IPS DF 19.7 (cell line): ENCODE results near the gene L3MBTL1.
"Not testable (repeated sequence)": the region's sequence is repeated elsewhere in the genome, so short reads cannot be mapped to it uniquely, and the experiment has no call there.

Source experiments
- DNase-seq: peaks from one replicate; pipeline ENCODE4 v3.0.0-alpha.2; 2013; ENCODE audit warnings: low read depth, low spot score

Gene L3MBTL1

DNA sequence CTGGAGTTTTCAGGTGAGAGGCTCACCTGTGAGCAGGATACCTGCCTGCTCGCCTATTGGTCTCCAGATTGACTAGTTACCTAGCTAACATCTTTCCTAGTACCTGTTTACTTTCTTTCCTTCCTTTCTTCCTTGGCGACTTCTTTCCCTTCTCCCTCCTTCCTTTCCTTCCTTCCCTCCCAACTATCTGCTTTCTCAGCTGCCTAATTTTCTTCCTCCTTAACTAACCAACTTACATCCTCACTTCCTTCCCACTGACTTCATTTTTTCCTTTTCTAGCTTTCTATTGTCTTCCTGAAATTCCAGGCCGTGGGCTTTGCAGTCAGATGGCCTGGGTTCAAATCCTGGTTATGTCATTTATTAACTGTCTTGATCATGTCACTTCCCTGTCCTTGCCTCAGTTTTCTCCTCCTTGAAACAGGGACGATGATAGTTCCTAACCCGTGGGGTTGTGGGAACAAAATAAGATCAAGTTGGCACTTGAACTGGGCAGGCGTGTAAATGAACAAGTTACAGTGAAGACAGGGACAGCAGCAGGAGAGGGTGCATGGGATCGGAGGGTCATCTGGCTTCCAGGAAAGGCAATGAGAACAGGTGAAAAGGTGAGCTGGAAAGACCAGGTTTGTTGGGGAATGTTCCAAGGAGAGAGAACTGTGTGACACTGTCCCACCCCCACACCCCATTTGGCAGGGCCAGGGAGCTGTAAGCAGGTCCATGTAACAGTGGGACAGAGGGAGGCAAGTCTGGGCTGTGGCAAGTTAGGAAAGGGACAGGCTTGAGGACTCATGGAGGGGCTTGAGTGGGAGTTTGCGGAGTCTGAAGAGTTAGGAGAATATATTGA is 51.9 kb downstream of the L3MBTL1 start:
- DNase-seq, result no peak

DNA sequence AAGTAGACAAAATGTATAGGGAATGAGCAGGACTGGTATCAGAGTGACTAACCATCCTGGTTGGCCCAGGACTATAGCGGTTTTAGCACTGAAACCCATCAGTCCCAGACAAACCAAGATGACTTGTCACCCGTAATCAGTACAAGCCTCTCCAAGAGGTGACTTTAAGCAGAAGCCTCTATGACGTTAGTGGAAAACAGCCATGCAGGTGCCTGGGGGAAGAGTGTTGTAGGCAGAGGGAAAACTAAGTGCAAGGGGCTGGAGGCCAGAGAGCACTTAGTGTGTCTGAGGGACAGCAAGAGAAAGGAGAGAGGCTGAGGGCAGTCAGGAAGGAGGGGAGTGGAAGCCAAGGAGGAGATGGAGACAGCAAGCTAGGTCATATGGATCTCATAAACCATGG is 53.5 kb downstream of the L3MBTL1 start:
- no peak for DNase-seq

DNA sequence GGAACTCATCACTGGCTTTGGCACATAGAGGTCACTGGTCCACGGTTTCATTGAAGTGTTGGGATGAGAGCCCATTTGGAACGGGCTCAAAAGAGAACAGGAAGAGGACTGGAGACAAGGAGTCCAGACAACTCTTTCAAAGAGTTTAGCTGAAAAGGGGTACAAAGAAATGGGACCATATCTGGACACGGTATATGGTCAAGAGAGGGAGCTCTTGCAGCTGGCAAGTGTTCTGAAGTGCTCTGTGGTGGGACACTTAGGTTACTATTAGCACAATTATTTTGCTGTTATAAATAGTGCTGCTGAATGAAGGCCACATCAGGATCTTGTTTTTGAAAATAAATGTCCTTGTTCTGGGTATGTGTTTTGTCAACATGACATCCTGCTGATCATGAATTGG is 55.9 kb downstream of the L3MBTL1 start:
- no peak for DNase-seq

DNA sequence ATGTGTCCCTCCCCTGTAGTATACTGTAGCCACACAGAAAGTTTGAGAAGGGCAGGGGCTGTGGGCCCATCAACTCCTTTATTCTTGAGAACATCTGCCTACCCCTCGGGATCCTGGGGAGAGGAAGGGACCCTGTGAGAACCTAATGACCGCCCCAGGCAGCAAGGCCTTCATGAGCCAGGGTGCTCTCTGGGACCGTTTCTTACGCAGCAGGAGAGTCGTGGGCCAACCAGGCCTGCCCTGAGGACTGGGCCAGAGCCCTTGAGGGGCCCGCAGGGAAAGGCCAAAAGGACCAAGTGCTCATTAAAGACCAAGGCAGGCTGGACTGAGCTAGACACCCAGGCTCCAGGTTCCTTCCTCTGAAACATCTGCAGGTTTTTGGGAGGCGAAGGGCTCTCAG is 56.5 kb downstream of the L3MBTL1 start:
- DNase-seq, result no peak

DNA sequence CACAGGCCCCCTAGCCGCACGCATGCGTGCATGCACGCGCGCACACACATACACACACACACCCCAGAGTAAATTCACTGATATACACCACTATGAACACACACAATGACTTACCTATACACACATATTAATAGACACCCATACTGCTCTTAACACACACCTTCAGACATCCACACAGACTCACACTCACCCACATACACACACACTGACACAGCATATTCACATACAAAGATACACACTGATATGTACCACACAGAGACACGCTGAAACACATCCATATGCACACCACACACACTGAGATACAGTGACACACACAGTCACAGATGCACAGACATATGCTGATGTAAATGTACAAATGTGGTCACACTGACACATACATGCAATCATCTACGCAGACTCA is 57.0 kb downstream of the L3MBTL1 start:
- DNase-seq, result no peak

DNA sequence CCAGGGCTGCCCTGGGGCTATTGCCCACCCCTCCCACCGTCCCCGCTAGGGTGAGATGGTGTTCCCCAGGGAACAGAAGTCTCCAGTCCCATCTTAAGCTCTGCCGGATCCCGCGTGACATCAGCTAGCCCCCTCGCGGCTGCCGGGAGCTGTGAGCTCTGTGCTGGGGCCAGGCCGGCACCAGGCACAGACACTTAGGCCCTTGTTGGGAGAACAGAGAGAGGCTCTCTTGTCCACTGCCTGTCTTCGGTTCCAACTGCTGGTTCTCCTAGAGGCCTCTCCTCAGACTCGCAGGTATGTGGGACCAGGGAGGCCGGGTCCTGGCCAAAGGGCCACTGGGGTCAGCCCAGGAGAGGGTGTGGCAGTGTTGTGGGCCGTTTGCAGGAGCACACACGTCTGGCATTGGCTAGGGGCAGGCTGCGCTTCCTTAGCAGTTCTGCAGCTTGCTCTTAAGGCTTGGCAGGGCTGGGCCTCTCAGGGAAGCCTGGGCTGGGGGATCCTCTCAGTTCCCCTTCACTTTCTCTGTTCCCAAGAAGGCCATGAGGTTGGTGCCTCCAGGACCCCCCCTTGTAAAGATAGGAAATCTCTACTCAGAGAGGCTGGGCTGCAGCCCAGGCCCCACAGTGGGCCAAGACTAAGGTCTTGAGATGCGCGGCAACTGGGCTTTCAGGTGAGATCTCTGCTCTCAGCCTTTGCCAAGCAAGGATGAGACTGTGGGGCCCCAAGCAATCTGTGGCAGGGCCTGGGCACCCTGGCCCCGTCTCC is 57.7 kb downstream of the L3MBTL1 start:
- DNase-seq, result no peak

DNA sequence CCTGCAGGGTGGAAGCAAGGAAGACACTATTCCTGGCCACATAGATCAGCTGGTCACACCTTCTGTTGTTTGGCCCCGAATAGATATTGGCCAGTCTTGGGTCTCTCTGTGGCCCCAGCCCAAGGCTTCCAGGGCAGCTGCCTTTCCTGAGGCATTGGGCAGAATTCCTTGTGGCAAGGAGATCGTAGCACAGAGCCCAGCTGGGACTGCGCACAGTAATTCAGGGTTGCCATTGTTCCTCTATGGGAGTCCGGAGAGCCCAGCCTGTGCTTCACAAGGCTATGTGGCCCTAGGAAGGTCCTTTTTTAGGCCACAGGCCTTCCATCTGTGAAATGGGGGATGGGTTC is 58.2 kb downstream of the L3MBTL1 start:
- no peak for DNase-seq

DNA sequence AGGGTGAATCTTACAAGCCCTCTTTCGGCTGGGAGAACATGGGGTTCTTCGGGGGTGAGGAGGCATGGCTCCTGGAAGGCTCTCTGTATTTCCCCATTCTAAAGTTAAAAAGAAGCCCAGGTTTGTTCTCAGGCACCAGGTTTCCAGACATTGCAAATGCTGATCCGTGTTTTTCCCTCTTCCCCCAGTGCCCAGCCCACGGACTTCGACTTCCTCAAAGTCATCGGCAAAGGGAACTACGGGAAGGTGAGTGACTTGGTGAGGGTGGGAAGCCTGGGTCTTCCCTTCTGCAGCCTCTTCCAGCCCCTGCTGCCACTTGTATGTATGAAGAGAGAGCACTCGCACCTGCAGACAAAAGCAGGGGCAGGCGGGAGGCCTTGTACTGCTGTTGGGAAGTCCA is 60.0 kb downstream of the L3MBTL1 start:
- DNase-seq, result no peak

DNA sequence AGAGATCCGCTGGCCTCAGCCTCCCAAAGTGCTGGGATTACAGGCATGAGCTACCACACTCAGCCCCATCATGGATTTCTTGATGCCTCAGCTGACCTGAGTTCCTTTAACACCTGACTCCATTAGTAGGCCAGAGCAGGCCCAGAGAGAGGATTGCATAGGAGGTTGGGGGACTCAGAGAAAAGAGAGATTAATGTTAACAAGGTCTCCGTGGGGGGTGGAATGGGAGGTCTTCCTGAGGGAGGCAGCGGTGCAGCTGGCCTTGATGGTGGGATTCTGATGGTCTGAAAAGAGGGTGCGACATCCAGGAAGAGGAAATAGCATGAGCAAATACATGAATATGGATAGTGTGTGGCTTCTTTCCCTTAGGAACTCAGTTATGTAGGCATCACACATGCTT is 61.2 kb downstream of the L3MBTL1 start:
- no peak for DNase-seq

DNA sequence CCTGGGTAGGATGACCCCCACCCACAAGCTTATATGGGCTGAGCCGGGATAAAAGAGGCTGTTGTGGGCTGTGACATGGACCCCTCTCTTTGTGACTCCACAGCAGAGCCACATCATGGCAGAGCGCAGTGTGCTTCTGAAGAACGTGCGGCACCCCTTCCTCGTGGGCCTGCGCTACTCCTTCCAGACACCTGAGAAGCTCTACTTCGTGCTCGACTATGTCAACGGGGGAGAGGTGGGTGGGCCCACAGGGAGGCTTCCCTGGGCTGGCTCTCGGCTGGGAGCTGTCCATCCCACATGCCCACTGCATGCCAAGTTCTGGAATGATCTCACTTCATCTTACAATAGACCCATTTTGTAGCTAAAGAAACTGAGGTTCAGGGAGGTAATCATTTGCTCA is 61.8 kb downstream of the L3MBTL1 start:
- DNase-seq, result no peak

DNA sequence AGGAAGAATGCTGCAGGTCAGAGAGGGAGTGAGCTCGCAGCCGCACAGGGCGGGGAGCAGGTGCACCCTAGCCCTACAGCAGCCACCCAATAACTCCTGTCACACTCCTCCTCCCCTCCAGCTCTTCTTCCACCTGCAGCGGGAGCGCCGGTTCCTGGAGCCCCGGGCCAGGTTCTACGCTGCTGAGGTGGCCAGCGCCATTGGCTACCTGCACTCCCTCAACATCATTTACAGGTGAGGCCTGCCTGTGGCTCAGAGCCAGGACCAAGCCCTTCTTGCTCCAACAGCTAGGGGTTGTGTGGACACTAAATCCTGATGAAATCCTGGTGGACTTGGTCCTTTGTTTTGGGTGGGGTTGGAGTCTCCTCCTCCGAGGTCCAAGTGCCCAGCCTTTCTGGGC is 63.0 kb downstream of the L3MBTL1 start:
- DNase-seq, result no peak

DNA sequence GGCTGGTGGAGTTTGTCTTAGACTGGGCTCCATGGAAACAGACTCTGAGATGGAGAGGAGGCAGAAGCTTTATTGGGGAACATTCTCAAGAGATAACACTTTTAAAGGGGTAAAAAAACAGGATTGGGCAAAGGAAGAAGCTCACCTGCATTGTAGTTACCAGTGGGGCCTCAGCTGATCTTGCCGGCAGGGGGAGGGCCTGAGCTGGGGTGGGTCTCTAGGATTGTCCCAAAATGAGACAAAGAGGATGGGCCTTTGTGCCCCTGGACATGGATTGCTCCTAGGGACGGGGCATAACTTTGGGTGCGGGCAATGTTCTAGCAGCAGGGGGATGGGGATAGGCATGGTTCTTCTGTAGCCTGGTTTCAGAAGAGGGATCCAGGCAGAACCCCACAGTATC is 63.8 kb downstream of the L3MBTL1 start:
- DNase-seq, result no peak

DNA sequence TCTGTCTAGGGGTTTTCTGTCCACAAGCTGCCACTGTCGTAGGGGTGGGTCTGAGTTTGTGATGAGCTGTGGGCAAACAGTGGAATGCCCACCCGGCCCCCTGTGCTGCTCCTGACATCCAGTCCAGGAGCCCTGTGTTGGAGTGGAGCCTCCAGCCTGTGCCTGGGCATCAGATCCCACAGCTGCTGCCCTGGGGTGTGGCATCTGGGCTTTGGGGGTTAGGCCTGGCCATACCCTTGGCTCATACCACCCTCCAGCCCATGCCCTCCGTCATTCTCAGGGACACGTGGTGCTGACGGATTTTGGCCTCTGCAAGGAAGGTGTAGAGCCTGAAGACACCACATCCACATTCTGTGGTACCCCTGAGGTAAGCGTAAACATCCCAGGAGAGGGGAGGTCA is 64.3 kb downstream of the L3MBTL1 start:
- DNase-seq, result no peak

DNA sequence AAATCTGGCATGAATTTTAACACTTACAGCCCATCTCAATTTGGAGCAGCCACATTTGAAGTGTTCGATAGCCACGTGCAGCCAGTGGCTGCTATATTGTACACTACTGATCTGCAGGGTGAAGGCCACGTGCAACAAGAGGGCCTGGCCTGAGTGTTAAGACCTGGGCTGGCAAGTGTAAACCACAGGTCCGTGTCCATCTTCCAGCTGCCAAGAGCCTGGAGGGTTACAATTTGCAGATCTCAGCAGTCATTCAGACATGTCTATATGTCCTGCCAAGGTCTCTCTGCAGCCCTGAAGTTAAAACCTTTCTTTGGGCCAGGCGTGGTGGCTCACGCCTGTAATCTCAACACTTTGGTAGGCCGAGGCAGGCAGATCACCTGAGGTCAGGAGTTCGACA is 65.4 kb downstream of the L3MBTL1 start:
- no peak for DNase-seq

DNA sequence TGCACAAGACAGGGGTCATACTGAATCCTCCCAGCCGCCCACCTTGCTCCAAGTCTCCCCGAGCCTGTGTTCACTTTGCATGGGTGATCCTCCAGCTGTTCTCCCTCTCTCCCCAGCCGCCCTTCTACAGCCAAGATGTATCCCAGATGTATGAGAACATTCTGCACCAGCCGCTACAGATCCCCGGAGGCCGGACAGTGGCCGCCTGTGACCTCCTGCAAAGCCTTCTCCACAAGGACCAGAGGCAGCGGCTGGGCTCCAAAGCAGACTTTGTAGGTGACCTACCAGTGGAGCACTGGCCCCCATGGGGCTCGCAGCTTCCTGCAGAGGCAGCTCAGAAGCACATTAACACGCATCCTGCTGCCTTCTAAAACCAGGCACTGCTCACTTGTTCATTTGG is 68.6 kb downstream of the L3MBTL1 start:
- no peak for DNase-seq

DNA sequence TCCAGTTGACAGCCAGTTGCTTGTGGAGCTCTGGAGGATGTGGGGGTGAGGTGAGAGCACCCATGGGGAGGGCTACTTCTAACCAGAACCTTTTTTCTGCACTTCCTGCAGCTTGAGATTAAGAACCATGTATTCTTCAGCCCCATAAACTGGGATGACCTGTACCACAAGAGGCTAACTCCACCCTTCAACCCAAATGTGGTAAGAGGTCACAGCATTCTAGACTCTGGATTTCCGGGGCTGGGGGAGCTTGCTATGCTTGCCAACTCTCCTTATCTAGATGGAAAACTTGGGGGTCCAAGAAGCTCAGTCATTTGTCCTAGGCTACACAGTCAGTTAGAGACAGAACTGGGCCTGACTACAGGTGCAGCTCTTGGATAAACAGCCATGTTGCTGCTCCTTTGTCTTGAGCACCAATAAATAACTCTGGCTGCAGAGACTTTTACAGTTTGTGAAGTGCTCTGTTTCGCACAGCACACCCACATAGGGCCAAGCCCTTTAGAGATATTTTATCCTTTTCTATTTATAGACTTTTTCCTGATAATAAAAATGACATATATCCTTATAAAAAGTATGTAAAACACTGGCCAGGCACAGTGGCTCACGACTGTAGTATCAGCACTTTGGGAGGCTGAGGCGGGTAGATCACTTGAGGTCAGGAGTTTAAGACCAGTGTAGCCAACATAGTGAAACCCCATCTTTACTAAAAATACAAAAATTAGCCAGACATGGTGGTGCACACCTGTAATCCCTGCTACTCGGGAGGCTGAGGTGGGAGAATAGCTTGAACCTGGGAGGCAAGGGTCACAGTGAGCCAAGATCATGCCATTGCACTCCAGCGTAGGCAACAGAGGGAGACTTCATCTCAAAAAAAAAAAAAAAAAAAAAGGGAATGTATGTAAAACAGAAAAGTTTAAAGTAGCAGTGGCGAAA is 72.6 kb downstream of the L3MBTL1 start:
- DNase-seq, result no peak

DNA sequence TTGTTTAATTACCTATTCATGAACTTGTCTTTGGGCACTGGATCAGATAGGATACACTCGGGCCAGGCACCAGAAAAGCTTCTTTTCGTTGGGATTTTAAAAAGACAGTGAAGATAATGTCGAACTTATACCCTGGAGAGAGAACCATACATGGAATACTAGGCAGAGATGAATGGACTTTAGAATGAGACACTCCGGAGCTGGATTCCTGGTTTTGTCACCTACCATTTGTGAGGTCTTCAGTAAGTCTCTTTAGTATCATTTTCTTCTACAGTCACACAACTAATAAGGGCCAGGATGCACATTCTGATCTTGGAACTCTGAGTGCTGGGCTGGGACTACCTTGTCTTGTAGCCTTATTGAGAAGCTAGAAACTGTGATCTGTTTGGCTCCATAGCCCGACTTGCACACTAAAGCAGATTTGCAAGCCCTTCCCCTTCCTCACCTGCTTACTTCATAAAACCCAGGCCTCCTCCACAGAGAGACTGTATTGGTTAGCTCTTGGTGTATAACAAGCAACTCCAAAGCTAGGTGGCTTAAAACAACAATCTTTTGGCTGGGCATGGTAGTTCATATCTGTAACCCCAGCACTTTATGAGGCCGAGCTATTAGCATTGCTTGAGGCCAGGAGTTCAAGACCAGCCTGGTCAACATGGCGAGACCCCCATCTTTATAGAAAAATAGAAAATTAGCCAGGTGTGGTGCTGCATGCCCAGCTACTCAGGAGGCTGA is 75.8 kb downstream of the L3MBTL1 start:
- no peak for DNase-seq

DNA sequence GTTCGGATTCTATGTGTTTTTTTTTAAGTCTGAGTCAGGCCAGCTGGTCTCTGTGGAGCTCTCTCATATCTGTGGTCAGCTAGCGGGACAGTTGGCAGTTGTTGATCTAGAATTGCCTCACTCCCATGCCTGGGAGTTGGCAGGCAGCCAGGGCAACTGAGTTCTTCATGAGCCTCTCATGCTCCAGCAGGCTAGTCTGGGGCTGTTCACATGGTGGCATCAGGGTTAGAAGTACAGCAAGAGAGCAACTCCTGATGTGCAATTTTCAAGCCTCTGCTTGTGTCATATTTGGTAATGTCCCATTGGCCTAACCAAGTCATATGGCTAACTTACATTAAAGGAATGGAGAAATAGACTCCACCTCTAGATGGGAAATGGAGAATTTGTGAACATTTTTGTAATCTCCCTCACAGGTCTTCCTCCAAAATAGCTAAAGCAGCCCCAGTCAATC is 76.5 kb downstream of the L3MBTL1 start:
- no peak for DNase-seq

DNA sequence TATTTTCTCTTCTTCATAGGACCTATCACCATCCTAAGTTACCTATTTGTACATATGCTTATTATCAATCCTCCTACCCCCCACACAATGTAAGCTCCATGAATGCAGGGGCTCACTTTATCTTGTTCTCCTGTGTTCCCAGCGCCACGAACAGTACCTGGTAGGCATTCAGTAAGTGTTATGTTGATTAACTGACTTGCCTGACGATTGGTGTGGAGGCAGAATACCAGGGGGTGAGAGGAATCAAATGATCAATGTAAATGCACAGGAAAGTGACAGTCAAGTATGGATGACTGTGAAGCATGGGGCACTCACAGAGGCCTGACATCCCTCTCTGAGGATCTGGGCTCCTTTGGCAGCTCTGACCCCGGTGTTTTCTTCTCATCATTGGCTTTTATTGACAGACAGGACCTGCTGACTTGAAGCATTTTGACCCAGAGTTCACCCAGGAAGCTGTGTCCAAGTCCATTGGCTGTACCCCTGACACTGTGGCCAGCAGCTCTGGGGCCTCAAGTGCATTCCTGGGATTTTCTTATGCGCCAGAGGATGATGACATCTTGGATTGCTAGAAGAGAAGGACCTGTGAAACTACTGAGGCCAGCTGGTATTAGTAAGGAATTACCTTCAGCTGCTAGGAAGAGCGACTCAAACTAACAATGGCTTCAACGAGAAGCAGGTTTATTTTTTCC is 77.1 kb downstream of the L3MBTL1 start:
- DNase-seq, result no peak

DNA sequence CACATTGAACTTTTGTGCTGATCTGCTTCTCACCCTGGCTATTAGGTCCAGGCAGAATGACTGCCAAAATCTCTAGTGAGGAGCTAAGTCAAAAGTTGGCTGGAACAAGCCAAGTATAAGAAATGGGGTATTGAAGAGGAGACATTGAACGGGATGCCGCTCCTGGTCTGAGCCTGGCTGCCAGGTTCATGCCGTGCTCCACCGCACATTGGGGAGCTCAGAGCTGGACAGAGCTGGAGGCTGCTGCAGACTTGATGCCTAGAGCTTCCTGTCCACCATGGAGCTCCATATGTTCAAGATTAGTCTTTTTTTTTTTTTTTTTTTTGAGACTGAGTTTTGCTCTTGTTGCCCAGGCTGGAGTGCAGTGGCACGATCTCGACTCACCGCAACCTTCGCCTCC is 79.1 kb downstream of the L3MBTL1 start:
- no peak for DNase-seq

DNA sequence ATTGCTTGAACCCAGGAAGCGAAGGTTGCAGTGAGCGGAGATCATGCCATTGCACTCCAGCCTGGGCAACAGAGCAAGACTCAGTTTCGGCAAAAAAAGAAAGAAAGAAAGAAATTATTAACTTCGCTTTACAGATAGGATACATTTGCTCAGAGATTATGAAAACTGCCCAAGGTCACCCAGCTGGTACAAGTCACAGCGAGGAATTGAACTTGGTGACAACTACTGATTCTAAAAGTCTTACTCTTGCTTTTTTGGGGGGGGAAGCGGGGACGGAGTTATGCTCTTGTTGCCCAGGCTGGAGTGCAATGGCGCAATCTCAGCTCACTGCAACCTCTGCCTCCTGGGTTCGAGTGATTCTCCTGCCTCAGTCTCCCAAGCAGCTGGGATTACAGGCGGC is 81.0 kb downstream of the L3MBTL1 start:
- DNase-seq, result not testable (repeated sequence)
